ENCODE measurements around the gene SRRM5. TPM values are rescaled to one million over a fixed set of nuclear protein-coding genes. Genes with fewer than 3 reads are reported as not detected.

Gene SRRM5
- total and polyA plus RNA-seq, 2 of the 4 experiments (the other 2 are of a cell fraction) = 0.10 TPM; not detected in 1

GRCh38 chr19:43589678-43590077, 22.2 kb upstream of the SRRM5 start:
- no peak for ATAC-seq (ENCODE audit: low read depth)
- no peak overlapping the region for H3K23ac ChIP-seq (ENCODE audit: low read depth, low read length)
- POLR2A ChIA-PET (ENCODE audit: unreplicated experiment) = no interaction called here
- H4K91ac ChIP-seq (ENCODE audit: insufficient read depth, low read depth, low read length) = no peak overlapping the region
- no peak overlapping the region for H2AFZ ChIP-seq (replicated peaks; ENCODE audit: low read length, poor library complexity)
- CTCF ChIA-PET = no interaction called here
- no peak overlapping the region for H4K5ac ChIP-seq (ENCODE audit: low read depth, low read length)
- H3K9me3 ChIP-seq (ENCODE audit: control insufficient read depth, insufficient read depth, low read length) = no peaks in the 10 kb centered on the region
- H3K4me2 ChIP-seq (ENCODE audit: low read depth, low read length) = no peak overlapping the region
- peaks cover 8% of the 10 kb centered on the region; the same call in 1 of the 2 replicates for H3K9me1 ChIP-seq (ENCODE audit: insufficient read depth, low read length)
- no peak overlapping the region for H2BK15ac ChIP-seq (ENCODE audit: low read depth, low read length)
- no peak overlapping the region for H2AK5ac ChIP-seq (ENCODE audit: low read depth, low read length)
- dilution Hi-C loops (cut with HindIII; ENCODE audit: low sequenced_read_pairs, unreplicated experiment) = no loop called here
- no peak overlapping the region for H2BK120ac ChIP-seq (ENCODE audit: low read depth, low read length)
- in situ Hi-C loops (cut with MboI; ENCODE audit: low sequenced_read_pairs) = no loop called here
- H3K79me1 ChIP-seq (ENCODE audit: low read depth in 1 of 2, low read length in 2 of 2) = peaks cover 19 to 63% of the 10 kb centered on the region in 2 experiments
- H2BK5ac ChIP-seq (ENCODE audit: low read depth, low read length, poor library complexity, severe bottlenecking) = no peak overlapping the region
- TF ChIP-seq RAD21 (IDR thresholded peaks at IDR 0.05; ENCODE audit: low read length) (no peak), MXI1 (IDR thresholded peaks at IDR 0.05; ENCODE audit: borderline replicate concordance, low read depth, low read length) (no peak), SMC3 (IDR thresholded peaks at IDR 0.05; ENCODE audit: low read depth, low read length) (no peak), CHD1 (IDR thresholded peaks at IDR 0.05; ENCODE audit: low read depth, low read length) (no peak), CTCF (conservative IDR thresholded peaks at IDR 0.05; ENCODE audit: low read depth, low read length) (no peak), CEBPB (IDR thresholded peaks at IDR 0.05; ENCODE audit: low read depth, low read length) (no peak), NFE2L2 (IDR thresholded peaks at IDR 0.05; ENCODE audit: low read depth, low read length) (no peak), ELK1 (IDR thresholded peaks at IDR 0.05; ENCODE audit: borderline replicate concordance, low read depth, low read length) (no peak), FOS (IDR thresholded peaks at IDR 0.05; ENCODE audit: low read depth, low read length) (no peak), MAZ (IDR thresholded peaks at IDR 0.05; ENCODE audit: borderline replicate concordance, low read depth, low read length) (no peak), RCOR1 (IDR thresholded peaks at IDR 0.05; ENCODE audit: insufficient replicate concordance, low read length) (no peak), BHLHE40 (IDR thresholded peaks at IDR 0.05; ENCODE audit: low read depth, low read length) (no peak), MAFK (IDR thresholded peaks at IDR 0.05; ENCODE audit: low read depth, low read length) (no peak), POLR2A (IDR thresholded peaks at IDR 0.05; ENCODE audit: low read depth, low read length) (no peak), USF2 (IDR thresholded peaks at IDR 0.05; ENCODE audit: low read depth, low read length) (no peak), RFX5 (IDR thresholded peaks at IDR 0.05; ENCODE audit: low read depth, low read length) (no peak)
- no TSS peak for BruUV-seq (replicated peaks)
- H3K56ac ChIP-seq (ENCODE audit: extremely low read depth, insufficient read depth, low read length) = no peak overlapping the region
- H3K36me3 ChIP-seq (ENCODE audit: control insufficient read depth, insufficient read depth, low read length) = peaks cover 50% of the 10 kb centered on the region
- H3K18ac ChIP-seq (ENCODE audit: low read depth, low read length) = no peak overlapping the region
- intact Hi-C loops (cut with micrococcal nuclease) = no loop called here
- H3K27me3 ChIP-seq (ENCODE audit: control insufficient read depth, insufficient read depth, low read length) = no peaks in the 10 kb centered on the region
- no peak overlapping the region for H3K4me3 ChIP-seq (ENCODE audit: insufficient read depth, low read depth, low read length)
- no peak overlapping the region for H2AK9ac ChIP-seq (replicated peaks; ENCODE audit: low read depth, low read length, poor library complexity)
- H3K27ac ChIP-seq (ENCODE audit: insufficient read depth, low read length) = no peak overlapping the region
- H4K8ac ChIP-seq (ENCODE audit: low read depth in 2 of 2, low read length in 2 of 2) = no peak overlapping the region
- H4K20me1 ChIP-seq (ENCODE audit: insufficient read depth, low read length) = peaks cover 10% of the 10 kb centered on the region
- no peak overlapping the region for H3K9ac ChIP-seq (ENCODE audit: low read depth, low read length)
- WGBS, 2 experiments (ENCODE audit: extremely low coverage in 2 of 2, insufficient read length in 1 of 2) = 100% methylated on average over 2 of the region's 6 CpGs; no CpG with 5 or more reads in 1 of the 2 experiments
- peaks cover 1% of the 10 kb centered on the region; the same call in 1 of the 2 replicates for H3K4me1 ChIP-seq (ENCODE audit: control insufficient read depth, insufficient read depth, low read length)
- no peak overlapping the region for H2BK20ac ChIP-seq (ENCODE audit: low read depth, low read length)
- no peak overlapping the region for H3K4ac ChIP-seq (ENCODE audit: low read depth, low read length)
- no peak overlapping the region for H3K14ac ChIP-seq (replicated peaks; ENCODE audit: low read depth, low read length)
- DNase-seq = no peak
